ENCODE results near the gene S100A6.

S100A6 gene

GRCh38 chr1:153546796-153547559 lies 11.2 kb upstream of the S100A6 start:
- no peak for DNase-seq (ENCODE audit: low read depth in 3 of 3, low spot score in 1 of 3)

GRCh38 chr1:153546371-153546770 lies 10.6 kb upstream of the S100A6 start:
- DNase-seq (ENCODE audit: low read depth in 3 of 3, low spot score in 1 of 3) = no peak

GRCh38 chr1:153545067-153546055 lies 9.6 kb upstream of the S100A6 start, which contains the start of gene S100A4:
Gene S100A4 (minus strand): TSS chr1:153545806. CDS start chr1:153544794, 1,012 bp downstream.
- DNase-seq (ENCODE audit: low read depth in 3 of 3, low spot score in 1 of 3) = peak; percentile 81 to 87 (median 82)

- no peak for DNase-seq (ENCODE audit: low read depth in 3 of 3, low spot score in 1 of 3)
These were observed 8.8 kb upstream of the S100A6 start for GRCh38 chr1:153544453-153545066.

GRCh38 chr1:153543736-153544135 lies 7.9 kb upstream of the S100A6 start:
- no peak for DNase-seq (ENCODE audit: low read depth in 3 of 3, low spot score in 1 of 3)

GRCh38 chr1:153542956-153543711 lies 7.3 kb upstream of the S100A6 start:
- DNase-seq (ENCODE audit: low read depth in 3 of 3, low spot score in 1 of 3) = no peak

- DNase-seq (ENCODE audit: low read depth in 3 of 3, low spot score in 1 of 3) = no peak
These were observed 6.1 kb upstream of the S100A6 start for GRCh38 chr1:153541641-153542590.

- no peak for DNase-seq (ENCODE audit: low read depth in 3 of 3, low spot score in 1 of 3)
These were observed 4.9 kb upstream of the S100A6 start, which contains the start of gene S100A5 for GRCh38 chr1:153540394-153541361. Gene S100A5 (minus strand): TSS chr1:153540934. CDS start chr1:153540191, 743 bp downstream.

GRCh38 chr1:153539395-153540093 lies 3.8 kb upstream of the S100A6 start:
- DNase-seq (ENCODE audit: low read depth in 3 of 3, low spot score in 1 of 3) = no peak

- DNase-seq (ENCODE audit: low read depth in 3 of 3, low spot score in 1 of 3) = no peak
These were observed 2.6 kb upstream of the S100A6 start for GRCh38 chr1:153538315-153538821.

- no peak for DNase-seq (ENCODE audit: low read depth in 3 of 3, low spot score in 1 of 3)
These were observed 1.6 kb upstream of the S100A6 start for GRCh38 chr1:153537376-153537730.

- no peak for DNase-seq (ENCODE audit: low read depth in 3 of 3, low spot score in 1 of 3)
These were observed 1.0 kb upstream of the S100A6 start for GRCh38 chr1:153536671-153537375.

- peak; percentile 53 to 63 (median 61) for DNase-seq (ENCODE audit: low read depth in 3 of 3, low spot score in 1 of 3)
These were observed 350 bp upstream of the S100A6 start for GRCh38 chr1:153536012-153536670.

- no peak for DNase-seq (ENCODE audit: low read depth in 3 of 3, low spot score in 1 of 3)
These were observed 908 bp downstream of the S100A6 start for GRCh38 chr1:153534925-153535241.

GRCh38 chr1:153534226-153534924 lies 1.4 kb downstream of the S100A6 start:
- no peak for DNase-seq (ENCODE audit: low read depth in 3 of 3, low spot score in 1 of 3)

- DNase-seq (ENCODE audit: low read depth in 3 of 3, low spot score in 1 of 3) = no peak
These were observed 2.0 kb downstream of the S100A6 start for GRCh38 chr1:153533689-153534201.
